ENCODE measurements around the gene KCNIP1. TPM values are rescaled to one million over a fixed set of nuclear protein-coding genes. Genes with fewer than 3 reads are reported as not detected.

The KCNIP1 gene
- total RNA-seq, 1 donor from 2014 or later, result not detected

DNA sequence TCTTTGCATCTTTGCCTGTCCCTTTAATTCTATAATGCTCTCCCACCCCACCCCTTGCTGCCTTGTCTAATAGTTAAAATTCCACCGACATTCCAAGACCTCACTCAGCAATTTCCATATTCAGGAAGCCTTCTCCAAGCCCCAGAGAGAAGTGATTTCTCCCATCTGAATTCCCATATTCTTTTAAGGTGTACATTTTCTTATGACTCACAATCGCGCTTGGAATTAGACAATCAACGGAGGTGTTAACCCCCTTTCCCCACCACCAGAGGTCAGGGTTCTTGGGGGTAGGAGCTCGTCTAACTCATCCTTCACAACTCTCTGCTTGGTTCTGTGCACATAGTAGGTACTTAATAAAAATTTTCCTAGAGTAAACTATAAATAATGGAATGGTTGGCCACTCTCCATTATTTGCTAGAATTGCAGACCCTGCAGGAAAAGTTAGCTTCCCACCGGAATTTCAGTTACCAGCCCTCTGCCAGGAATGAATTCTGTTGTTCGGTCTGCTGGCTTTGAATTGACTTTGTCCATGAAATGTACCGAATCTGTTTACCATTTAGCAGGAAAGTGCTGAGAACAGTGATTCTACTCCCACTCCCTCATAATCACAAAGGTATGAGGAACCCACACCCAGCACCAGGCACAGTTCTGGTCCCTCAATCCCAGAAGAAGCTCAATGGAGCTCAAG is 5.0 kb downstream of the KCNIP1 start:
- DNase-seq (ENCODE audit: low read depth, low spot score), result no peak

DNA sequence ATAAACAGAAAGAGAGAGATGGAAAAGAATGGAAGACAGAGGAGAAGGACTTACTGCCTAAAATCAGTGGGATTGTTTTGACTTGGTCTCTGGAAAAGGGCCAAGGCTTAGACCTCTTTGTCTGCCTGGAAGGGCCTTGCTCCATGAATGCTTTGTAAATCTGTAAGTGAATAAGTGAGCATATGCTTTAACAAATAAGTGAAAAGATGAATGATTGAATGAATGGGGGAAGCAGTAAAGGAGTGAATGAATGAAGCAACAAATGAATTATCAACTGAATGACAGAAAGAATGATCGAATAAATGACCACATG is 5.5 kb downstream of the KCNIP1 start:
- no peak for DNase-seq (ENCODE audit: low read depth, low spot score)

DNA sequence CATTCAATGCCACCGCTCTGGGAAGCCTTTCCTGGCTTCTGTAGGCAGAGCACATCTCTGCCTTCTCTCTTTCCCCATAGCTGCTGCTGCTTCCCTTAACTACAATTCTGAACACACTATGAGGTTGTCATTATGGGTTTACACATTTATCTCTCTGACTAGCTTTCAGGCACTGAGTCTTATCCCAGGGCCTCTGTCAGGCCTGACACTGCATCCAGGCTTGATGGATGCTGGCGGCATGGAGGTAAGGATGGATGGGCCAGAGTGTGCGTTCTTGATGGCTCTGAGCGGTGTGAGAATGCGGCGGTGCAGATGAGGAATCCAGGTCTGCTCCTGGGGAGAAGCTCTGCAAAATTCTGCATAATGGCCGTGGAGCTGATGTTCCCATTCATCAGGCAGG is 6.3 kb downstream of the KCNIP1 start:
- DNase-seq (ENCODE audit: low read depth, low spot score), result no peak

DNA sequence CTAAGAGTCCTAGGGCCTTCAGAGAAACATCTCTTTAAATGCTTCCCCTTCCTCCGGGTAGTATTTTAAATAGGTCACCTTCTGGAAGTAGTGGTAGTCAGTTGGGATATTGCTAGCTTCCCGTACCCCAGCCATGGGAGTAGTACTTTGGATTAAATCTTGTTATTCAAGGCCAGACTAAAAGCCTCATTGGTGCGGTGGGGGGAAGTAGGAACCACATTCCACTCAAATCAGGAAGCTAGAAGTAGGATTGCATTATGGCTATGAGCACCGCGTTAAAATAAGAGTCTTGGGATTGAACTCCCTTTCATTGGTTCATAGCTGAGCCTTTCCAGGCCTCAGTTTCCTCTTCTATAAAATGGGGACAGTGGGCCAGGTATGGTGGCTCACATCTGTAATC is 6.7 kb downstream of the KCNIP1 start:
- DNase-seq (ENCODE audit: low read depth, low spot score), result no peak

DNA sequence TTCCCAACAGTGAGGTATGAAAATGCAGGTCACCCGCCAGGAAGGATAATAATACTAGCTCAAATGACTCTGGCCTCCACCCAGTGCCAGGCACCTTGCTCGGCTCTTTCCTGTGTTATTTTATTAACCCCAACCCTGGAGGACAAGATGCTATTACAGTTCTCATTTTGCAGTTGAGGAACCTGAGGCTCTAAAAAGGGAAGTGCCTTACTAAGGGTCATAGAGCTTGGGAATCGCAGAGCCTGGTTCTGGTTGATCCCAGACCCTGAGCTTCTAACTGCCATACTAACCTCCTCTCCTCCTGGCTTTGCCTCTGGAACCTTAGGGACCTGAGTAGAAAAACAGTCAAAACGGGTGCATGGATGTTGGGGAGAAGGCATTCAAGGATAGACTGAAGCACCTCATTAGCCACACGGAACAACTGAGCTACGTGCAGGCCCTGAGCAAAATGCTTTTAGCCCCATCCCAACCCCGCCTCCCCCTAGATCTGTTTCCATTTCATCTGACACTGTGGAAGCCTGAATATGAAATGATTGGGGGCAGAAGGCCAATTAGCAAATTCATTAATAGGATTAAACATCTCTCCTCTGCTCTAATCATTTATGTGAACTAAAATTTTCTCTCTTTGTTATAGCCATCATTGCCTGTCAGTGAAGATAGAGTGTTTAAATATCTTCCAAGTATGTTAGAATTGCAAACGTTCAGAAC is 7.9 kb downstream of the KCNIP1 start:
- DNase-seq (ENCODE audit: low read depth, low spot score), result no peak

DNA sequence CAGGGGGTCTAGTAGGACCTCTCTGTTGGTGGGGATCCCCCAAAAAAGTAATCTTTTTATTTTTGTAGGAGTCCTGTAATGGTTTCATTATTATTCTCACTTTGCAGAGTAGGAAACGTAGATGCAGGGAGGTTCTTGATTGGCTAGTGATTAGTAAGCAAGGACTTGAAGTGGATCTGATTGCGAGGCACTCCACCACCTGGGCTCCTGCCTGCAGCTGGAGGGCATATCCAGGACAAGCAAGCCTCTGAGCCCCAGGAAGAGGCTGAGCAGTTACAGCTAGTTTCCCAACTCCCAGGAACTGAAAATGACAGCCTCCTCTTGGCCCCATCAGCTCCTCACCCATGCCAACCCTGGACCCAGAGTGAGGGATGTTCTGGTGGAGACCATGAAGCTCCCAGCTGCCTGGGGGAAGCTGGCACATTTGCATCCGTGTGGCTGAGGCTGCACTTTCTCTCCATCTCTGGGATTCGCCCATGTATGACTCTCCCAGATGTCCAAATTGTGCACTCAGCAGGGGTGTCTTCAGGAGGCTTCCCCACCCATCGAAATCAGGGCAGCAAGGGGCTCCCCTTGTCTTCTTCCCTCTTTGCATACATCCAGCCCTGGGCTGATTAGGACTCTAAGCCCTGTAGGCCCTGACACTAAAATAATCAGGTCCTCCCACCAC is 10.2 kb downstream of the KCNIP1 start:
- no peak for DNase-seq (ENCODE audit: low read depth, low spot score)

DNA sequence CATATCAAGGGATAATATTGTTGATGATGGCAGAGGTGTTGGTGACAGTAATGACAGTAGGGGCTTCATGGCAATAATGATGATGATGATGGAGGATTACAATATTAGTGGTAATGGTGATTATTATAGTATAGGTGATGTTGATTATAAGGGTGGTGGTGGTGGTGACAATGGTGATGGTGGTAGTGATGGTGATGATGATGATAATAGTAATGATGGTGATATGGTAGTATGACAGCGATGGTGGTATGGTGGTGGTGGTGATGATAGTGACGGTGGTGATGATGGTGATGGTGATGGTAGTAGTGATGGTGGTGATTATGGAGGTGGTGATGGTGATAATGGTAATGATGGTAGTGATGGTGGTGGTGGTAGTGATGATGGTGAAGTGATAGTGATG is 13.6 kb downstream of the KCNIP1 start:
- no peak for DNase-seq (ENCODE audit: low read depth, low spot score)

DNA sequence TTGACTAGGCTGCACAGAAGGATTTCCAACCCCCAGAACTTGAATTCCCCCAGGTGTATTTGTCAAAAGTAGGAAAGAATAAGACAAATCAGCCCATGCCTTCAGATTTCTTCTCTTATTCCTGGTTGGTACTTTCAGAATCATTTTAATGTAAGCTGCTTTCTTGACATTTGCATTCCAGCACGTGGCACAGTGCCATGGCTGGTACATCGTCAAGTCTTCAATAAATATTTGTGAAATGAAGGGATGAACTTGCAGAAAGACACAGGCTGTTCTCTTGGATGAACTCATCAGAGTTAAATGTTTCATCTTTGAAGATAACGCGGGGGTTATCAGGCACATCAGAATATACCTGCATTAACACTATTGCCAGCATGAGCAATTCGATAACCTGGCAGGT is 14.5 kb downstream of the KCNIP1 start:
- no peak for DNase-seq (ENCODE audit: low read depth, low spot score)

DNA sequence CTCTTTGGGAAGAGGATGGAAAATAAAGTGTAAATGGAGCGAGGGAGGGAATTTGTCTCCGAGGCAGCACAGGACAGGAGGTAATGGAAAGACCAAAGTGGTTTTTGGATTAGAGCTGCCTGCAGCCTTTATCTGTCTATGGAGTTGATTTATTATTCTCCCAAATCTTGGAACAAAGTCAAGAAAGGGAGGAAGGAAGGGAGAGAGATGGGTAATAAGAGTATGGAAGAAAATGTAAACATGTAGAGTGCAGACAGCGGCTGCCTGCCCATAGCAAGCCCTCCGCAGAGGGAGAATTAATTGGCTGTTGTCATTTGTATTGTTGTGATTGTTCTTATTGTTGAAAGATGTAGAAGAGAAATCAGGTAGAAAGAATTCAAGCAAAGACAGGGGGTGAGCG is 15.7 kb downstream of the KCNIP1 start:
- DNase-seq (ENCODE audit: low read depth, low spot score), result no peak

DNA sequence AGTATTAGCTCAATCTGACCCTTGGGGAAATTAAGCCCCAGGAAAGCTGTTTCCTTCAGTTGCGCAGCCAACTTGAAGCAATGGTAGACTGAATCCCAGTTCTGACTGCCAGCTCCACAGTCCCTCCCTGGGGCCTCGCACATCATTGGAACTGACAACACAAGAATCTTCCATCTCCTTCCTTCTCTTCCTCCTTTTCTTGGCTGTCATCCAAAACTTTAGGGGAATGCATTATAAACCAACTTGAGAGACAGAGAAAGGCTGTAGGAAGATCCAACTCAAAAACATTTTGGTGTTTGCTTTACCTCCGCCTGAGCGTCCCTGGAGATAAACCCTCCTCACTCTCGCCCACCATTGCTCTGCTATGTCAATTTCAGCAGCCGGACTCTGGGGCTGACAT is 16.6 kb downstream of the KCNIP1 start:
- DNase-seq (ENCODE audit: low read depth, low spot score), result no peak

DNA sequence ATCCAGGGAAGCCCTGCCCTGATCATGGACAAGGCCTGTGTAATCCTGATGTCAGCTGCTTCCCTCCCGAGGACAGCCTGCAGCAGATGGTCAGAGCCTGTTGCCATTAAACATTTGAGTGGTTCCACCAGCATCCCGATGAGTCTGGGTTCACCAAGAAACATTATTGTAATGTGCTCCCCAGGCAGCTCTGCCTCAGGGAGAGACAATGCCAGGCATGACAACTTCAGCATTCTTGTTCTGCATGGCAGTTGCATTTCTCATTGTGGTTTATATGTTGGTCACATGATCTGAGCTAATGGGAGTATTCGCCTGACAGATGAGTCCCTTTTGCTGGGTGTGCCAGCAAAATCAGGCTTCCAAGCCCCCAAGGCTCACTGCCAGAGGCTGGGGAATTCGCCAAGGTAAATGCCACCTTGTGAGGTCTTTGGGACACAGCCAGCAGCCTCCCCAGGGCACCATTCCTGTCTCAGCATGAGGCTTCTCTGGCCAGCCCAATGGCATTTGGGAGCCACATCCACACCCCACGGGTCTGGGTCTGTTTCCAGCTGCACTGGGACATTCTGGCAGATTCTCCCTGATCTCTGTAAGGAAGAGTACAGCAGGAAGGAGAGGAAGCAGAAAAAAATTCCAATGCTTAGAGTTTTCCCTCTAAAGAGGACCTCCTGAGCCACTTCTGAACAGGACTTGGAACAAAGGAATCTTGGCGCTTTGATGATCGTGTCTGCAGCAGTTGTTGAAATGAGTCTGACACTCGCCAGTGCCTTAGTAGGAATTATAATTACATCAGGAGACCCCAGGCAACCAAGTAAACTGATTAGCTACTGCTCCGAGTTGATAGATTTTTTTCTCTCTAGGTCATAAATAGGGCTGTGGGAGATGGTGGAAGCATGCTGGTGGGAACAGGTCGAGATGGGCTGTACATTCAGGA is 18.7 kb downstream of the KCNIP1 start:
- no peak for DNase-seq (ENCODE audit: low read depth, low spot score)

DNA sequence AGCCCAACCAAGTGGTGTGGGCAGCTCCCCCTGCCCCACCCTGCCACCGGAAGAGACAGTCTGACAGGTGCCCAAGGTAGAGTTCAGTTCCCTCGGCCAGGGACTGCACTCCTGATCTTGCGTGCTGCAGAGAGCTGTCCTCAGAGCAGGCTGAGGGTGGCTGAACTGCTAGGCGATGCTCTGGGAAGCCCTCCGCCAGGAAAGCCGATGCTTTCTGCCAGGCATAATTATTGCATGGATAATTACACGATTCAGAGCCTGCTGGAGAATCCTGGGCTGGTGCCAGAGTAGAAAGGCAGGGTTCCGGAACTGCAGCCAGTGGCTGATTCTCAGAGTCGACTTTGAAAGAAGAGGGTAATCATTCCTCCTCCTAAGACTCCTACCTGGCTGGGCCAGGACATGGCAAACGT is 19.3 kb downstream of the KCNIP1 start:
- DNase-seq (ENCODE audit: low read depth, low spot score), result no peak

DNA sequence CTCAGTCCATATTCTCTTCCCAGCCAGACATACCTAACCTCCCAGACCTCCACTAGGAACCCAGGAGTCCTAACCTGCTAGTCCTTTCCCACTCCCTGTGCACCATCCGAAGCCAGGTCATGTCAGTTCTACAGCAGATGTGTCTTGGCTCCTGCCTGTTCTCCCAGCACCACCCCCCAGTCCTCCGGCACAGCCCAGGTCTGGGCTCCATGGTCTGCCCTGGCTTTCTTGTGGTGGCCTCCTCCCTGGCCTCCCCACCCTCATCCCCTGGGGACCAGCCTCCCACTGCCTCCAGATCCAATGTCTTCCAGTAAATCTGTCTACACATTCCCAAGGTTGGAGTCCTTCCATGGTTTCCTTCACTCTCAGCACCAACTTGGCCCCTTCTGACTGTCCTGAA is 20.0 kb downstream of the KCNIP1 start:
- DNase-seq (ENCODE audit: low read depth, low spot score), result no peak

DNA sequence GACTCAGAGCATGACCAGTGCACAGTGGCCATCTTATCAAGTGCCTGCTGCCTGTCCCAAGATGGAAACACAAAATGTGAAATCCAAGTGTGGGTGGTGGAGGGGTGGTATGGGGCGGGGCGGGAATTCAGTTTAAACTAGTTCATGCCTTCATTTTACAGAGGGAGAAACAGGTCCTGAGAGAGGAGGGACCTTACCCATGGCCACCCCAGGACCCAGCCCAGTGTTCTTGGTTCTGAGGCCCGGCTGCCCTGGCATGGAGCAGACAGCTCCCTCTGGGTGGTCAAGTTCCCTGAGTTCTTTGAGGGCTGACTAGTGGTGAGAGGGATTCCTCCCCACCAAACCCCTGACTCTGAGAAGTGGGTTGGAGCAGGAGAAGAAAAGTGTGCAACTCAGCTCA is 20.8 kb downstream of the KCNIP1 start:
- DNase-seq (ENCODE audit: low read depth, low spot score), result no peak

DNA sequence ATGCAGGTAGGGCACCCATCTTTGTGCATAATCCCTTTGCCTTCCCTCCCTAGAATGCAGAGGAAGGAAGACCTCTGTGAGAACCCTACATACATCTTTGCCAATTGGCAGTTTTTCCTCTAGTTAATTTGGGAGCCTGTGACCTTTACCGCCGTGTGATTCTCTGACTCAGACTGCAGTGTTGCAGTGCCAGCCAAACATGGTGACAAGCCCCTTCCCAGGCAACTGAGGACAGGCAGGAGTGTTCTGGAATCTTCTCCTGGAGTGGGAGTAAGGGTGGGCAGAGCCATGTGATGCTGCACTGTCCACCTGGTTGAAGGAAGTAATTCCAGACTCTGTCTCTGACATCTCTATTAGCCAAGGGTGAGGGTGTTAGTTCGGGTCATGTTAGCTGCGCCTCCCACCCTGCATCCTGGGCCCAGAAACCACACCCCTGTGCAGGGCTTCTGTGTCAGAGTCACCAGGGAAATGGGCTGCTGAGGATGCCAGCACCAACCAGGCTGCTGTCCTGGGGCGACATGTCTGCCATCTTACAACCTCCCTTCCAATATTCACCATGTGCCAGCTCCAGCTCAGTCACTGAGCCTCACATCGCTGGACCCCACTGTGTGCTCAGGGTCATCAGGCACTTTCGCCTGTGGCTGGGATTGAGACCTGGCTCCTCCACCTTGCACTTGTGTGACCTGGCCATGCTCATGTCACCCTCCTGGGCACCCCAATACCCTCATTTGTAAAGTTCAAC is 21.8 kb downstream of the KCNIP1 start:
- DNase-seq (ENCODE audit: low read depth, low spot score), result no peak

DNA sequence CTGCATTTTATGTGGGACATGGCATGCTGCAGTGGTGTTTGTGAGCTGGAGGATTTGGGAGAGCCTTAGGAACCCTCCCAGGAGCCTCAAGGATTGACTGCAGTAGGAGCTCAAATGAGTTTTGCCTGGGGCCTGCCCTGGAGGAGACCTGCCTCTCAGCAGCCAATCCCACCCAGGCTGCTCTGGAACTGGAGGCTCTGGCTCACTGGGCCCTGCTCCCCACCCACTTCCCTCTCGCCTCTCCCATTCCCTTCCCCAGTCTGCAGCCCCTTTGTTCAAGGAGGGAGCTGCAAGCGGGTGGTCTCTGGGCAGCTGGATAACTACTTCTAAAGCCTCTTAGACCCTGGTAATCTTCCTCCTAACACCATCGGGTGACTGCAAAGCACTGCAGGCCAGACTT is 24.2 kb downstream of the KCNIP1 start:
- no peak for DNase-seq (ENCODE audit: low read depth, low spot score)

DNA sequence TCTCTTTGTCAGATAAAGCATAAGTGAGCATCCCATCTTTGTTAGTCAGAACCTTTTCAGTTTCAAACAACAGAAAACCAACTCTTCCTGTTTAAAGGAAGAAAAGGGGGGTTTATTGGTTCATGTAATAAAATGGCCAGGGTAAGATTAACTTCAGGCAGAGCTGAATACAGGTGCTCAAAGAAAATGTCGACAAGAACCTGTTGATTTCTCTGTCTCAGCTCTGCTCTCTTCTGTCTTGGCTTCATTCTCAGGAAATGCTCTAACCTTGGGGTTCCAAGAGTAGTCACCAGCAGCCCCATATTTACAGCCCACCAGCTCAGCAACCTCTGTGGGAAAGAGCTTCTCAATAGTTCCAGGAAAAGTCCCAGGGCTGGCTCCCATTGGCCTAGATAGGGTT is 25.2 kb downstream of the KCNIP1 start:
- no peak for DNase-seq (ENCODE audit: low read depth, low spot score)

DNA sequence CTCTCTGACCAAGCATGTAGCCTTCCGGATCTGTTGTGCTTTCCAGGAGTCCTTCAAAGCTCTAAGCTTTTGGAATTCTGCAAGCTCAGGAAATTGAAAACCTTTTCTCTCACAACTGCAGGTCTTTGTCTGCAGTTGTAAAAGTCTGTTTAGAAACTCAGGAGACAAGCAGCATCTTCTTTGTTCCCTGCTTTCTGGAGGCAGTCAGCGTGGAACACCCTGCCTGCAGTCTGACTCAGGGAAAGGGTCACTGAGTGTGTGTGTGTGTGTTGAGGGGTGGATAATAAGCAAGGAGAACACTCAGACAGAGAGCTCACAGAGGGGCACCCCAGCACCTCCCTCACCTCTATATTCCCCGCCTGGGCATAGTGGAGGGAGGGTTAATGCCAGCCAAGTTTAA is 29.1 kb downstream of the KCNIP1 start:
- no peak for DNase-seq (ENCODE audit: low read depth, low spot score)

DNA sequence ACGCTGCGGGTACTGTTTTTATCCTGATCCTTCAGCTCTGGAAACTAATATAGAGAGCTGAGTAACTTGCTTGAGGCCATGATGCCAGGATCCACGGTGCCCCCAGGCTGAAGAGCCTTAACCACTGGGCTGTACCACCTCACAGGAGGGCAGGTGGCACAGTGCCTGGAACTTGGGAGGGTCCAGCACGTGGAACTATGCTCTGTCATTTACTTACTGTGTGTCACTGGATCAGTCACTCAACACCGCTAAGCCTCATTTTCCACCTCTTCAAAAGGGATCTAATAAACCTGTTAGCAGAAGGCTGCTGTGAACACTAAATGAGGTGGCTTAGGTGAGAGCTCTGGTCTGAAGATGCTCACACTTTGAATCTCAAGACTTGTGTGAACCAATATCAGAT is 29.6 kb downstream of the KCNIP1 start:
- DNase-seq (ENCODE audit: low read depth, low spot score), result no peak

DNA sequence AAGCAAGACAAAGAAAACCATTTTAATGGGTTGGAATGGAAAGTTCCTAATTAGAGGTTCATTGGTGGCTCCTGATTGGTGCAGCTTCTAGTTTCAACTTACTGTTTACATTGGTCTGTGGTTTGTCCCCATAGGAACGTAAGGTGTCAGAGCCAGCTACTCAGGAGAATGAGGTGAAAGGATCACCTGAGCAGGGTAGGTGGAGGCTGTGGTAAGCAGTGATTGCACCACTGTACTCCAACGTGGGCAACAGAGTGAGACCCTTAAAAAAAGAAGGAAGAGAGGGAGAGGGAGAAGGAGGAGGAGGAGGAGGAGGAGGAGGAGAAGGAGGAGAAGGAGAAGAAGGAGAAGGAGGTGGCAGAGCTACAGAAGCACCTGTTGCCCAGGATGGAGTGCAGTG is 30.4 kb downstream of the KCNIP1 start:
- DNase-seq (ENCODE audit: low read depth, low spot score), result no peak

DNA sequence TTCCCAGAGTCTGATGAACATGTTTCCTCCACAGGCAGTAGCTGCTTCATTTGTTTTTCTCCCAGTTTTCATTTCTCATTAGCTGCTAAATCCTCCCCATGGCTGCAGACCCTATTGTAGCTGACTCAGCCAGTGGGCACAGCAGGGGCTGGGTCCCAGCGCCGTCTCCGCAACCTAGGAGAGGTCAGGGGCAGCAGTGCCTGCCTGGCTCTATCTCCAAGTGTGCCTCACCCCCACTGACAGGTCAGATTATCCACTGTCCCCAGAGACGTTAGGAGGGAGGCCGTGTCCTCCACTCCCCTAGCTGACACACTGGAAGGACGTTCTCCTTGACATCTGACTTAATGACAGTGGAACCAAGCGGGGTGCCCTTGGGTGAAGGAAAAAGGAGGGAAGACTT is 31.1 kb downstream of the KCNIP1 start:
- DNase-seq (ENCODE audit: low read depth, low spot score), result no peak

Data from pulmonary artery endothelial cell (primary cell).